Measurements from ENCODE around the gene NALCN.
"Not testable (repeated sequence)": the region's sequence is repeated elsewhere in the genome, so short reads cannot be mapped to it uniquely, and the experiment has no call there.

NALCN gene

GRCh38 chr13:101326710-101327109 is 89.6 kb downstream of the NALCN start:
- no peaks in the 10 kb centered on the region for H3K27me3 Mint-ChIP-seq
- H3K27ac Mint-ChIP-seq: no peak overlapping the region
- no peaks in the 10 kb centered on the region for H3K9me3 Mint-ChIP-seq
- no peaks in the 10 kb centered on the region for H3K4me1 Mint-ChIP-seq
- H3K4me3 Mint-ChIP-seq: no peak overlapping the region
- H3K36me3 Mint-ChIP-seq: no peaks in the 10 kb centered on the region

- H3K27ac Mint-ChIP-seq: no peak overlapping the region
- H3K9me3 Mint-ChIP-seq: no peaks in the 10 kb centered on the region
- H3K4me3 Mint-ChIP-seq: no peak overlapping the region
- no peaks in the 10 kb centered on the region for H3K36me3 Mint-ChIP-seq
- H3K4me1 Mint-ChIP-seq: no peaks in the 10 kb centered on the region
- no peaks in the 10 kb centered on the region for H3K27me3 Mint-ChIP-seq
Observed at GRCh38 chr13:101325423-101325822, 90.9 kb downstream of the NALCN start.

GRCh38 chr13:101323601-101324000 is 92.7 kb downstream of the NALCN start:
- Mint-ChIP-seq H3K4me1 (no peaks in the 10 kb centered on the region), H3K36me3 (no peaks in the 10 kb centered on the region), H3K27me3 (no peaks in the 10 kb centered on the region), H3K9me3 (no peaks in the 10 kb centered on the region), H3K27ac (no peak overlapping the region), H3K4me3 (no peak overlapping the region)

- H3K9me3 Mint-ChIP-seq: no peaks in the 10 kb centered on the region
- H3K4me3 Mint-ChIP-seq: no peak overlapping the region
- H3K27ac Mint-ChIP-seq: no peak overlapping the region
- H3K4me1 Mint-ChIP-seq: no peaks in the 10 kb centered on the region
- H3K36me3 Mint-ChIP-seq: no peaks in the 10 kb centered on the region
- no peaks in the 10 kb centered on the region for H3K27me3 Mint-ChIP-seq
Observed at GRCh38 chr13:101317986-101318523, 98.3 kb downstream of the NALCN start.

GRCh38 chr13:101313479-101313878 is 102.8 kb downstream of the NALCN start:
- H3K27me3 Mint-ChIP-seq, H3K27ac Mint-ChIP-seq, H3K4me1 Mint-ChIP-seq, H3K4me3 Mint-ChIP-seq, H3K36me3 Mint-ChIP-seq, H3K9me3 Mint-ChIP-seq: not testable (repeated sequence)

- peaks cover 4% of the 10 kb centered on the region for H3K27me3 Mint-ChIP-seq
- H3K27ac Mint-ChIP-seq: no peak overlapping the region
- no peaks in the 10 kb centered on the region for H3K9me3 Mint-ChIP-seq
- no peak overlapping the region for H3K4me3 Mint-ChIP-seq
- no peaks in the 10 kb centered on the region for H3K4me1 Mint-ChIP-seq
- H3K36me3 Mint-ChIP-seq: no peaks in the 10 kb centered on the region
Observed at GRCh38 chr13:101309014-101309619, 107.2 kb downstream of the NALCN start.

GRCh38 chr13:101308247-101309013 is 107.9 kb downstream of the NALCN start:
- Mint-ChIP-seq H3K9me3 (no peaks in the 10 kb centered on the region), H3K27me3 (peaks cover 4% of the 10 kb centered on the region), H3K4me1 (no peaks in the 10 kb centered on the region), H3K4me3 (no peak overlapping the region), H3K27ac (no peak overlapping the region), H3K36me3 (no peaks in the 10 kb centered on the region)

- Mint-ChIP-seq H3K27me3 (peaks cover 4% of the 10 kb centered on the region), H3K9me3 (no peaks in the 10 kb centered on the region), H3K4me1 (no peaks in the 10 kb centered on the region), H3K4me3 (no peak overlapping the region), H3K27ac (no peak overlapping the region), H3K36me3 (no peaks in the 10 kb centered on the region)
Observed at GRCh38 chr13:101307181-101307701, 109.1 kb downstream of the NALCN start.

GRCh38 chr13:101306773-101307172 is 109.5 kb downstream of the NALCN start:
- Mint-ChIP-seq H3K9me3 (no peaks in the 10 kb centered on the region), H3K4me1 (no peaks in the 10 kb centered on the region), H3K36me3 (no peaks in the 10 kb centered on the region), H3K4me3 (no peak overlapping the region), H3K27me3 (peaks cover 4% of the 10 kb centered on the region), H3K27ac (no peak overlapping the region)

GRCh38 chr13:101305981-101306411 is 110.3 kb downstream of the NALCN start:
- H3K27ac Mint-ChIP-seq: no peak overlapping the region
- H3K9me3 Mint-ChIP-seq: no peaks in the 10 kb centered on the region
- no peaks in the 10 kb centered on the region for H3K36me3 Mint-ChIP-seq
- H3K4me3 Mint-ChIP-seq: no peak overlapping the region
- peaks cover 4% of the 10 kb centered on the region for H3K27me3 Mint-ChIP-seq
- H3K4me1 Mint-ChIP-seq: no peaks in the 10 kb centered on the region

GRCh38 chr13:101303521-101303920 is 112.8 kb downstream of the NALCN start:
- Mint-ChIP-seq H3K4me1 (no peaks in the 10 kb centered on the region), H3K4me3 (no peak overlapping the region), H3K27ac (no peak overlapping the region), H3K27me3 (peaks cover 4% of the 10 kb centered on the region), H3K9me3 (no peaks in the 10 kb centered on the region), H3K36me3 (no peaks in the 10 kb centered on the region)

- peaks cover 2% of the 10 kb centered on the region for H3K27me3 Mint-ChIP-seq
- no peak overlapping the region for H3K27ac Mint-ChIP-seq
- no peak overlapping the region for H3K4me3 Mint-ChIP-seq
- H3K36me3 Mint-ChIP-seq: no peaks in the 10 kb centered on the region
- no peaks in the 10 kb centered on the region for H3K4me1 Mint-ChIP-seq
- H3K9me3 Mint-ChIP-seq: no peaks in the 10 kb centered on the region
Observed at GRCh38 chr13:101301053-101301452, 115.3 kb downstream of the NALCN start.

- no peaks in the 10 kb centered on the region for H3K27me3 Mint-ChIP-seq
- no peaks in the 10 kb centered on the region for H3K4me1 Mint-ChIP-seq
- H3K36me3 Mint-ChIP-seq: no peaks in the 10 kb centered on the region
- no peak overlapping the region for H3K27ac Mint-ChIP-seq
- no peaks in the 10 kb centered on the region for H3K9me3 Mint-ChIP-seq
- no peak overlapping the region for H3K4me3 Mint-ChIP-seq
Observed at GRCh38 chr13:101300531-101300930, 115.8 kb downstream of the NALCN start.

GRCh38 chr13:101298517-101298916 is 117.8 kb downstream of the NALCN start:
- Mint-ChIP-seq H3K9me3 (no peaks in the 10 kb centered on the region), H3K27me3 (no peaks in the 10 kb centered on the region), H3K4me1 (no peaks in the 10 kb centered on the region), H3K27ac (no peak overlapping the region), H3K4me3 (no peak overlapping the region), H3K36me3 (no peaks in the 10 kb centered on the region)

- H3K36me3 Mint-ChIP-seq: no peaks in the 10 kb centered on the region
- H3K4me1 Mint-ChIP-seq: no peaks in the 10 kb centered on the region
- no peaks in the 10 kb centered on the region for H3K9me3 Mint-ChIP-seq
- no peak overlapping the region for H3K27ac Mint-ChIP-seq
- H3K27me3 Mint-ChIP-seq: no peaks in the 10 kb centered on the region
- no peak overlapping the region for H3K4me3 Mint-ChIP-seq
Observed at GRCh38 chr13:101297794-101298193, 118.5 kb downstream of the NALCN start.

GRCh38 chr13:101292711-101293110 is 123.6 kb downstream of the NALCN start:
- H3K27ac Mint-ChIP-seq: no peak overlapping the region
- H3K4me3 Mint-ChIP-seq: no peak overlapping the region
- no peaks in the 10 kb centered on the region for H3K9me3 Mint-ChIP-seq
- H3K36me3 Mint-ChIP-seq: no peaks in the 10 kb centered on the region
- no peaks in the 10 kb centered on the region for H3K4me1 Mint-ChIP-seq
- H3K27me3 Mint-ChIP-seq: peaks cover 2% of the 10 kb centered on the region
